ENCODE measurements around the gene ANXA6. TPM values are rescaled to one million over a fixed set of nuclear protein-coding genes. Genes with fewer than 3 reads are reported as not detected.

Gene ANXA6
- total and polyA plus RNA-seq, 10 of the 15 experiments (the other 5 are each of a cell fraction or from before 2014, with no cell fraction given): 44.0 to 571 (median 465) TPM

GRCh38 chr5:151141535-151141934, 16.0 kb downstream of the ANXA6 start (continued):
- TF ChIP-seq MEF2B (IDR thresholded peaks at IDR 0.05; ENCODE audit: partially characterized antibody, poor library complexity, severe bottlenecking) (peak; percentile 93), NR2C2 (IDR thresholded peaks at IDR 0.05; ENCODE audit: borderline replicate concordance, control insufficient read depth, insufficient read length, low read depth) (no peak), NRF1 (conservative IDR thresholded peaks at IDR 0.05; ENCODE audit: low read depth, low read length) (no peak), MTA3 (IDR thresholded peaks at IDR 0.05; ENCODE audit: borderline replicate concordance, low read length) (peak; percentile 32; the same call in 1 of the 2 replicates), CBFB (IDR thresholded peaks at IDR 0.05; ENCODE audit: low read depth) (peak; percentile 48; the same call in 1 of the 2 replicates), STAT1 (conservative IDR thresholded peaks at IDR 0.05) (0 out of 2 replicates have a peak, but pooled peaks have one; percentile 17), POLR2AphosphoS5 (IDR thresholded peaks at IDR 0.05; ENCODE audit: low read length) (peak; percentile 87), SP1 (IDR thresholded peaks at IDR 0.05; ENCODE audit: low read depth, low read length) (peak; percentile 42), RELB (IDR thresholded peaks at IDR 0.05; ENCODE audit: low read depth) (peak; percentile 87), CEBPB (IDR thresholded peaks at IDR 0.05; ENCODE audit: borderline replicate concordance in 1 of 2, low read depth in 2 of 2, low read length in 2 of 2) (no peak), FOXM1 (IDR thresholded peaks at IDR 0.05; ENCODE audit: low read depth, low read length) (peak; percentile 75), FOXK2 (IDR thresholded peaks at IDR 0.05) (no peak), GATAD2B (conservative IDR thresholded peaks at IDR 0.05; ENCODE audit: low read depth) (peak; percentile 63; the same call in 1 of the 2 replicates), SRF (IDR thresholded peaks at IDR 0.05; ENCODE audit: low read depth in 2 of 2, low read length in 2 of 2) (0 out of 4 replicates have a peak, but pooled peaks of 1 of the 2 experiments have one; percentile 9)
- TF ChIP-seq, protein P1, sequence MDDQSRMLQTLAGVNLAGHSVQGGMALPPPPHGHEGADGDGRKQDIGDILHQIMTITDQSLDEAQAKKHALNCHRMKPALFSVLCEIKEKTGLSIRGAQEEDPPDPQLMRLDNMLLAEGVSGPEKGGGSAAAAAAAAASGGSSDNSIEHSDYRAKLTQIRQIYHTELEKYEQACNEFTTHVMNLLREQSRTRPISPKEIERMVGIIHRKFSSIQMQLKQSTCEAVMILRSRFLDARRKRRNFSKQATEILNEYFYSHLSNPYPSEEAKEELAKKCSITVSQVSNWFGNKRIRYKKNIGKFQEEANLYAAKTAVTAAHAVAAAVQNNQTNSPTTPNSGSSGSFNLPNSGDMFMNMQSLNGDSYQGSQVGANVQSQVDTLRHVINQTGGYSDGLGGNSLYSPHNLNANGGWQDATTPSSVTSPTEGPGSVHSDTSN (IDR thresholded peaks at IDR 0.05; ENCODE audit: insufficient replicate concordance, low read depth, low read length): no peak
- TF ChIP-seq, protein P2, sequence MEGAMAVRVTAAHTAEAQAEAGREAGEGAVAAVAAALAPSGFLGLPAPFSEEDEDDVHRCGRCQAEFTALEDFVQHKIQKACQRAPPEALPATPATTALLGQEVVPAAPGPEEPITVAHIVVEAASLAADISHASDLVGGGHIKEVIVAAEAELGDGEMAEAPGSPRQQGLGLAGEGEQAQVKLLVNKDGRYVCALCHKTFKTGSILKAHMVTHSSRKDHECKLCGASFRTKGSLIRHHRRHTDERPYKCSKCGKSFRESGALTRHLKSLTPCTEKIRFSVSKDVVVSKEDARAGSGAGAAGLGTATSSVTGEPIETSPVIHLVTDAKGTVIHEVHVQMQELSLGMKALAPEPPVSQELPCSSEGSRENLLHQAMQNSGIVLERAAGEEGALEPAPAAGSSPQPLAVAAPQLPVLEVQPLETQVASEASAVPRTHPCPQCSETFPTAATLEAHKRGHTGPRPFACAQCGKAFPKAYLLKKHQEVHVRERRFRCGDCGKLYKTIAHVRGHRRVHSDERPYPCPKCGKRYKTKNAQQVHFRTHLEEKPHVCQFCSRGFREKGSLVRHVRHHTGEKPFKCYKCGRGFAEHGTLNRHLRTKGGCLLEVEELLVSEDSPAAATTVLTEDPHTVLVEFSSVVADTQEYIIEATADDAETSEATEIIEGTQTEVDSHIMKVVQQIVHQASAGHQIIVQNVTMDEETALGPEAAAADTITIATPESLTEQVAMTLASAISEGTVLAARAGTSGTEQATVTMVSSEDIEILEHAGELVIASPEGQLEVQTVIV (IDR thresholded peaks at IDR 0.05; ENCODE audit: borderline replicate concordance, partially characterized antibody): no peak
